ENCODE results near the gene DLL1. TPM values are rescaled to one million over a fixed set of nuclear protein-coding genes. Genes with fewer than 3 reads are reported as not detected.
A peak's percentile ranks its signal among the peaks of the same experiment; 100 is the strongest.

DLL1 gene
- total and polyA plus RNA-seq, 7 donors, result 1.1 to 13.6 (median 4.6) TPM

DNA sequence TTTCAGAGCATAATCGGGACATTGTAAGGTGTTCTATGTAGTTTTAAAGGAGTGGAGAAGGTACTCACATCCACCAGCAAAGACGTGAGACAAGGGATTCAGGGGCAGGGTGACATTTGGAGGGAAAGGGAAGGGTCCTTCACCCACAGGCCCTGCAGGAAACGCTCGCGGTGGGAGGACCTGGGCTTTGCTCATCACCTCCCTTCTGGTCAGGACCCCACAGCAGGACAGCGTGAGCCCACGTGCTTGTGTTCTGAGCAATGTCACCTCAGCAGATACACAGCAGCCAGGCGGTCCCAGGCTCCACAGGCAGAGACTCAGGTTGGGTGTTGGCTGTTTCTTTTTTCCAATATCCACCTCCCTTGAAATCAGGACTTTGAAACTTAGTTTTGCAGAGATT, 27.5 kb downstream of the DLL1 start:
- Histone ChIP-seq H3K36me3 (no peaks in the 10 kb centered on the region), H3K4me1 (no peaks in the 10 kb centered on the region), H3K27me3 (peaks cover 0 to 8% (median 3%) of the 10 kb centered on the region in 3 donors), H3K27ac (no peak overlapping the region), H3K4me3 (no peak overlapping the region), H3K9me3 (no peaks in the 10 kb centered on the region)
- TF ChIP-seq POLR2AphosphoS5 (IDR thresholded peaks at IDR 0.05) (no peak), EP300 (IDR thresholded peaks at IDR 0.05) (no peak), POLR2A (IDR thresholded peaks at IDR 0.05) (no peak)
- TF ChIP-seq, protein P1, sequence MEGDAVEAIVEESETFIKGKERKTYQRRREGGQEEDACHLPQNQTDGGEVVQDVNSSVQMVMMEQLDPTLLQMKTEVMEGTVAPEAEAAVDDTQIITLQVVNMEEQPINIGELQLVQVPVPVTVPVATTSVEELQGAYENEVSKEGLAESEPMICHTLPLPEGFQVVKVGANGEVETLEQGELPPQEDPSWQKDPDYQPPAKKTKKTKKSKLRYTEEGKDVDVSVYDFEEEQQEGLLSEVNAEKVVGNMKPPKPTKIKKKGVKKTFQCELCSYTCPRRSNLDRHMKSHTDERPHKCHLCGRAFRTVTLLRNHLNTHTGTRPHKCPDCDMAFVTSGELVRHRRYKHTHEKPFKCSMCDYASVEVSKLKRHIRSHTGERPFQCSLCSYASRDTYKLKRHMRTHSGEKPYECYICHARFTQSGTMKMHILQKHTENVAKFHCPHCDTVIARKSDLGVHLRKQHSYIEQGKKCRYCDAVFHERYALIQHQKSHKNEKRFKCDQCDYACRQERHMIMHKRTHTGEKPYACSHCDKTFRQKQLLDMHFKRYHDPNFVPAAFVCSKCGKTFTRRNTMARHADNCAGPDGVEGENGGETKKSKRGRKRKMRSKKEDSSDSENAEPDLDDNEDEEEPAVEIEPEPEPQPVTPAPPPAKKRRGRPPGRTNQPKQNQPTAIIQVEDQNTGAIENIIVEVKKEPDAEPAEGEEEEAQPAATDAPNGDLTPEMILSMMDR (IDR thresholded peaks at IDR 0.05), result no peak
- DNase-seq, result peak; percentile 47
- intact Hi-C loops (cut with DNase I), result no loop called here
- WGBS, 2 donors, result 92 to 93% methylated on average over 8 of the region's 8 CpGs

- intact Hi-C loops (cut with DNase I), result no loop called here
- H3K36me3 ChIP-seq, result no peaks in the 10 kb centered on the region
- H3K27ac ChIP-seq, result no peak overlapping the region
- no peak overlapping the region for H3K4me3 ChIP-seq
- 67 to 83% methylated on average over 22 of the region's 22 CpGs for WGBS, 2 donors
- TF ChIP-seq POLR2AphosphoS5 (IDR thresholded peaks at IDR 0.05), result no peak
- TF ChIP-seq, protein P1 (IDR thresholded peaks at IDR 0.05), result no peak
- TF ChIP-seq POLR2A (IDR thresholded peaks at IDR 0.05), result no peak
- peak; percentile 20 for DNase-seq
- no peaks in the 10 kb centered on the region for H3K9me3 ChIP-seq
- no peaks in the 10 kb centered on the region for H3K4me1 ChIP-seq
- H3K27me3 ChIP-seq, result peaks cover 0 to 8% (median 3%) of the 10 kb centered on the region in 3 donors
Measured at GRCh38 chr6:170262489-170263088, 28.3 kb downstream of the DLL1 start.

- WGBS, 2 donors, result 88 to 89% methylated on average over 32 of the region's 32 CpGs
- no peak overlapping the region for H3K4me3 ChIP-seq
- H3K9me3 ChIP-seq, result no peaks in the 10 kb centered on the region
- no peak overlapping the region for H3K27ac ChIP-seq
- H3K36me3 ChIP-seq, result no peaks in the 10 kb centered on the region
- TF ChIP-seq POLR2A (IDR thresholded peaks at IDR 0.05) (no peak), POLR2AphosphoS5 (IDR thresholded peaks at IDR 0.05) (no peak), EP300 (IDR thresholded peaks at IDR 0.05) (no peak)
- TF ChIP-seq, protein P1 (IDR thresholded peaks at IDR 0.05), result no peak
- H3K27me3 ChIP-seq, result peaks cover 0 to 8% (median 3%) of the 10 kb centered on the region in 3 donors
- H3K4me1 ChIP-seq, result no peaks in the 10 kb centered on the region
- DNase-seq, result peak; percentile 52
- intact Hi-C loops (cut with DNase I), result no loop called here
Measured at GRCh38 chr6:170261643-170262488, 29.0 kb downstream of the DLL1 start.

DNA sequence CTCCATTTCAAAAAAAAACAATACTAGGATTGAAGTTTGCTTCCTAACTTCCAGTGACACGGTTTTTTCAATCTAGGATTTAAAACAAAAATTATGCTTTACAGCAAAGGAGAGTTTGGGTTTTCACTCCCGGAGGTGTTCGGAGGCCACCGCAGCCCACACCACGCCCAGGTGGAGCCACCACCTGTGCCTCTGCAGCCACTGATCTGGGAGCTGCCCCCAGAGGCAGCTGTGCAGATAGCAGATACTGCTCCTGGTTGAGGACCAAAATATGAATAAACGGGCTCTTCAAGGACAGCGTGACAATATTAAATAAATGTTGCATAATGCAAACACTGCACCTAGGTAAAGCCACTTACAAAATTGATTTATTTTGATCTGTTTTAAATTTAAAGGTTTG, 30.2 kb downstream of the DLL1 start:
- TF ChIP-seq EP300 (IDR thresholded peaks at IDR 0.05), result no peak
- TF ChIP-seq POLR2AphosphoS5 (IDR thresholded peaks at IDR 0.05), result no peak
- TF ChIP-seq POLR2A (IDR thresholded peaks at IDR 0.05), result no peak
- TF ChIP-seq, protein P1 (IDR thresholded peaks at IDR 0.05), result no peak
- Histone ChIP-seq H3K36me3 (no peaks in the 10 kb centered on the region), H3K4me3 (no peak overlapping the region), H3K4me1 (no peaks in the 10 kb centered on the region), H3K27me3 (peaks cover 0 to 8% (median 3%) of the 10 kb centered on the region in 3 donors), H3K9me3 (no peaks in the 10 kb centered on the region), H3K27ac (no peak overlapping the region)
- peak; percentile 17 for DNase-seq
- intact Hi-C loops (cut with DNase I), result no loop called here
- 37 to 81% methylated on average over 7 of the region's 7 CpGs for WGBS, 2 donors

Measured in sigmoid colon (tissue), 7 donors.